Dermis lymphatic vessel endothelial cell (primary cell): Measurements from ENCODE around the gene AK6. TPM values are rescaled to one million over a fixed set of nuclear protein-coding genes. Genes with fewer than 3 reads are reported as not detected.

Experiments used
- total RNA-seq: library from RNA; depleted of rRNA; stranded (reverse); fragments of >200 nt; gene quantifications from 2 replicates; pipeline ENCODE4 v1.2.1, GENCODE V29; 2014

Gene AK6
- 22.5 and 27.1 TPM in 2 replicates for total RNA-seq

GRCh38 chr5:69369340-69370121 is at the start of gene AK6, which contains the start of the genes RAD17 and TAF9:
TSS of gene AK6 (minus strand) at chr5:69369520. CDS start at chr5:69369490, 30 bp downstream.
TSS of gene RAD17 (plus strand) at chr5:69369818. CDS start at chr5:69372209, 2,391 bp downstream.
TSS of gene TAF9 (minus strand) at chr5:69369520. CDS start at chr5:69365737, 3,783 bp downstream.

GRCh38 chr5:69414885-69415583 is 45.7 kb upstream of the AK6 start, which contains the start of gene MARVELD2:
TSS of gene MARVELD2 (plus strand) at chr5:69415116. CDS start at chr5:69419386, 4,270 bp downstream.

Other genes starting within 250 kb of the AK6 start
- gene CCNB1, start 202.4 kb downstream of the AK6 start, total RNA-seq = 26.8 and 27.2 TPM in 2 replicates
- 2.9 and 6.7 TPM in 2 replicates for gene CENPH, start 179.9 kb downstream of the AK6 start, total RNA-seq
- 30.3 and 33.3 TPM in 2 replicates for gene CDK7, start 134.6 kb downstream of the AK6 start, total RNA-seq
- 3.7 and 5.8 TPM in 2 replicates for gene CCDC125, start 36.7 kb downstream of the AK6 start, total RNA-seq
- 67.9 and 72.6 TPM in 2 replicates for gene TAF9, start within 50 bp of the AK6 start, total RNA-seq
- gene RAD17, start 298 bp upstream of the AK6 start, total RNA-seq = 13.5 and 19.5 TPM in 2 replicates
- gene MARVELD2, start 45.6 kb upstream of the AK6 start, total RNA-seq = 1.3 and 1.5 TPM in 2 replicates
- gene OCLN, start 123.3 kb upstream of the AK6 start, total RNA-seq = 0.43 and 1.5 TPM in 2 replicates
- gene GTF2H2C, start 190.7 kb upstream of the AK6 start, total RNA-seq = 18.5 and 24.4 TPM in 2 replicates